Common myeloid progenitor, CD34-positive (primary cell): ENCODE measurements around the gene ZNF747.

ENCODE experiments used
- CTCF ChIA-PET: fragments of 350-600 bp; sonication (Branson Sonifier 250); formaldehyde crosslinking; loops from one replicate; lab custom pipeline; 2021; ENCODE audit warnings: antibody characterized with exemption; lab: Charles Lee
- POLR2A ChIA-PET: fragments of 350-600 bp; sonication (Branson Sonifier 250); formaldehyde crosslinking; loops from one replicate; lab custom pipeline; 2021; ENCODE audit warnings: antibody characterized with exemption; lab: Charles Lee
- DNase-seq, 3 donors: peaks; one replicate each; pipeline versions ENCODE4 v3.0.0 to v3.0.0-alpha.2; 2013
- H3K27ac ChIP-seq, 2 experiments: 1 replicate in 1 of 2; 2 replicates in 1 of 2; pipeline ENCODE4 v1.7.0; 2013; ENCODE audit warnings: inconsistent platforms in 2 of 2, low read length in 2 of 2, mild to moderate bottlenecking in 2 of 2, low read depth in 1 of 2, moderate library complexity in 1 of 2; ENCODE audit not compliant: severe bottlenecking in 2 of 2, insufficient read depth in 1 of 2, poor library complexity in 1 of 2
- H3K27me3 ChIP-seq, 5 experiments: replicated peaks in 2 of 5; 1 replicate in 3 of 5; 2 replicates in 2 of 5; pipeline versions ENCODE4 v1.6.1 to v1.7.0; 2013; ENCODE audit warnings: low read length in 4 of 5, mild to moderate bottlenecking in 2 of 5, moderate library complexity in 2 of 5, inconsistent platforms in 1 of 5; ENCODE audit not compliant: insufficient read depth in 5 of 5, control insufficient read depth in 4 of 5
- H3K36me3 ChIP-seq, 4 experiments: 1 replicate in 2 of 4; 2 replicates in 2 of 4; pipeline versions ENCODE4 v1.6.1 to v1.7.0; 2013; ENCODE audit warnings: low read length in 3 of 4, control low read depth in 1 of 4, mild to moderate bottlenecking in 1 of 4; ENCODE audit not compliant: control insufficient read depth in 4 of 4, insufficient read depth in 4 of 4
- H3K4me1 ChIP-seq, 4 experiments: 1 replicate in 3 of 4; 2 replicates in 1 of 4; pipeline versions ENCODE4 v1.6.1 to v1.7.1; 2013; ENCODE audit warnings: low read length in 3 of 4, mild to moderate bottlenecking in 3 of 4, control low read depth in 1 of 4, inconsistent platforms in 1 of 4, moderate library complexity in 1 of 4; ENCODE audit not compliant: control insufficient read depth in 4 of 4, insufficient read depth in 4 of 4; ENCODE audit errors: control extremely low read depth in 1 of 4
- H3K4me3 ChIP-seq, 7 experiments: 1 replicate in 4 of 7; 2 replicates in 3 of 7; pipeline versions ENCODE4 v1.5.1 to v1.7.0; 2013; ENCODE audit warnings: mild to moderate bottlenecking in 7 of 7, low read length in 6 of 7, moderate library complexity in 6 of 7, inconsistent platforms in 2 of 7, low read depth in 2 of 7, control low read depth in 1 of 7; ENCODE audit not compliant: insufficient read depth in 4 of 7, control insufficient read depth in 1 of 7; ENCODE audit errors: extremely low read depth in 1 of 7
- H3K9me3 ChIP-seq, 5 experiments: 1 replicate in 4 of 5; 2 replicates in 1 of 5; pipeline versions ENCODE4 v1.6.1 to v1.7.1; 2013; ENCODE audit warnings: low read length in 4 of 5, mild to moderate bottlenecking in 2 of 5, inconsistent platforms in 1 of 5, low read depth in 1 of 5, moderate library complexity in 1 of 5; ENCODE audit not compliant: control insufficient read depth in 4 of 5, insufficient read depth in 2 of 5; ENCODE audit errors: control extremely low read depth in 1 of 5
- WGBS: methylation state at CpG from one replicate; pipeline ENCODE4 v1.1.5; 2013; ENCODE audit not compliant: insufficient coverage; 5-methylcytosine and 5-hydroxymethylcytosine counted together

ZNF747 gene

DNA sequence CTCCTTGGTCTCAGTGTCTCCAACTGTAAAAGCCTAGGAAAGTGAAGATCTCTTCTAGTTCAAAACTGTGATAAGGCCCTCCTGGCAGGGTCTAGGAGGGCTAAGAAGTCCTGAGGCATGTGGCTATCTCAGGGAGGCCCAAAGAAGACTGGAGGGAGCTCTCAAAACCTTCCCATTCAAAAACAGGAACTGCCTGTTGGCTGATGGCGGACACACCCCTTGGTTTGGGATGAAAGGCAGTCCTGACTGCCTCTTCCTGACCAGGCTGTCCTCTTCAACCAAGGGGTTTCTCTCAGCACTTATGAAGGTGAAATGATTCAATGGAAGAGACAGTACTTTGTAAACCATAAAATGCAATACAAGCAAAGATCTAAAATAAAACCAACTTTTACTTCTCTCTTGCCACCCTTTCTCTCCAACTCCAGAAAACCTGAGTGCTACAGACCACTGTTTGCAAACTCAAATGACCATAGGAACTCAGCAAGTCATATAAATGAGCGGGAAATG, 18.8 kb upstream of the ZNF747 start:
- Histone ChIP-seq H3K27me3 (no peaks in the 10 kb centered on the region), H3K27ac (peak overlapping the region in 1 of 2 experiments; percentile 15), H3K4me1 (peaks cover 0 to 24% (median 20%) of the 10 kb centered on the region in 4 experiments), H3K36me3 (peaks cover 0 to 34% (median 19%) of the 10 kb centered on the region in 4 experiments), H3K4me3 (no peak overlapping the region), H3K9me3 (no peaks in the 10 kb centered on the region)
- WGBS = 53% methylated on average over 2 of the region's 2 CpGs
- CTCF ChIA-PET = interaction anchor here (0.9 to 1.4 kb wide), 5 partner anchors 16 to 79 kb away, joined by 3 to 4 read pairs (median 3); no protein-coding TSS in a partner anchor
- POLR2A ChIA-PET = interaction anchor here (0.8 kb wide), 1 partner anchor 18 kb away, joined by 3 read pairs; no protein-coding TSS in a partner anchor
- DNase-seq = no peak

DNA sequence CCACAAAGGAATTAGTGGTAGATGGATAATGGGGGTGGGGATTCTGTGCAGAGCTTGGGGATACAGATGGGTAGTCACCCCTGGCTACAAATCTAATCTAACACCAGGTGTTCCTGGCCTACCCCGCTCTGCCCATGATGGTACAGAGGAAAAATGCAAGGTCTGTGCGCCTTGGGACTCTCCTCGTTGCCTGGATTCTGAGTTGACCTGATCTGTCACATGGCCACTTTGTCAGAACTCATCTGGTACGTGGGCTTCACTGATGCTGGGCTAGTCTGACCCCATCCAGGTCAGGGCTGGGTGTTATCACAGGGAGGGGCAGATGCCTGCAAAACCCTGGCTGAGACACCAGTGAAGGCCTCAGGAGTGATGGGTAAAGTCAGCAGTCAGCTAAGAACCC, 18.3 kb upstream of the ZNF747 start:
- POLR2A ChIA-PET = interaction anchor here (0.8 kb wide), 1 partner anchor 17 kb away, joined by 3 read pairs; no protein-coding TSS in a partner anchor
- peaks cover 0 to 34% (median 20%) of the 10 kb centered on the region in 4 experiments for H3K36me3 ChIP-seq
- no peak for DNase-seq
- H3K27ac ChIP-seq = peak overlapping the region in 1 of 2 experiments; percentile 15
- CTCF ChIA-PET = interaction anchor here (0.9 to 1.2 kb wide), 2 partner anchors 15 to 79 kb away, joined by 3 to 4 read pairs; no protein-coding TSS in a partner anchor
- H3K4me3 ChIP-seq = no peak overlapping the region
- 85% methylated on average over 4 of the region's 4 CpGs for WGBS
- no peaks in the 10 kb centered on the region for H3K9me3 ChIP-seq
- H3K27me3 ChIP-seq = no peaks in the 10 kb centered on the region
- H3K4me1 ChIP-seq = peaks cover 0 to 22% (median 20%) of the 10 kb centered on the region in 4 experiments

GRCh38 chr16:30551781-30552180, 17.1 kb upstream of the ZNF747 start:
- no peak overlapping the region for H3K27ac ChIP-seq
- ChIA-PET POLR2A (interaction anchor here (0.7 kb wide), 1 partner anchor 17 kb away, joined by 3 read pairs; the partner anchor contains the start of gene ZNF747), CTCF (interaction anchor here (0.9 to 1.6 kb wide), 2 partner anchors 16 to 77 kb away, joined by 3 to 4 read pairs; no protein-coding TSS in a partner anchor)
- H3K36me3 ChIP-seq = peaks cover 0 to 34% (median 21%) of the 10 kb centered on the region in 4 experiments
- peaks cover 0 to 14% (median 11%) of the 10 kb centered on the region in 4 experiments for H3K4me1 ChIP-seq
- no peak for DNase-seq
- no peaks in the 10 kb centered on the region for H3K9me3 ChIP-seq
- WGBS = 100% methylated on average over 3 of the region's 3 CpGs
- no peaks in the 10 kb centered on the region for H3K27me3 ChIP-seq
- no peak overlapping the region for H3K4me3 ChIP-seq

GRCh38 chr16:30548416-30549253, 14.0 kb upstream of the ZNF747 start:
- WGBS = 94% methylated on average over 7 of the region's 8 CpGs
- no peaks in the 10 kb centered on the region for H3K9me3 ChIP-seq
- no peak overlapping the region for H3K27ac ChIP-seq
- ChIA-PET POLR2A (no interaction called here), CTCF (interaction anchor here (1.0 to 2.0 kb wide), 4 partner anchors 9 to 30 kb away, joined by 3 to 7 read pairs (median 4); no protein-coding TSS in a partner anchor)
- H3K36me3 ChIP-seq = peaks cover 0 to 10% (median 3%) of the 10 kb centered on the region in 4 experiments
- no peak overlapping the region for H3K4me3 ChIP-seq
- no peaks in the 10 kb centered on the region for H3K27me3 ChIP-seq
- peak in 2 of 3 donors; percentile 38 to 66 for DNase-seq
- H3K4me1 ChIP-seq = peaks cover 0 to 23% (median 15%) of the 10 kb centered on the region in 4 experiments

DNA sequence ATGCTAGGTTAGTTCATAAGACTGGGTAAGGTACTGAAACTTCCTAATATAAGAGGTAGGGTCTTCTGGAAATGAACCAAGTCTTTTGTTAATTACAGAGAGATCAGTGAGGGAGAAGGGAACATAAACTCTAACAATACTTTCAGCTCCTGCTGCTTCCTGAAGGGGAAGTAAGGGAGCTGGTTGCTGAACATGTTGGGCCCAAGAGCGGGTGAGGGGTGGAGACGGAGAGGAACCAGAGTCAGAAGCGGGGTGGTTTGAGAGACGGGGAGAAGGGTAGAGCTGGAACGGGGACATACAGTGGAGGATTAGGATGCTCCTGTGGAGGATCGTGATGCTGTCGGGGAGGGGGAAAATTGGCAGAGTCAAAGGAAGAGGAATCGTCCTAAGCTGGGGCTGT, 11.5 kb upstream of the ZNF747 start:
- WGBS = 45% methylated on average over 8 of the region's 8 CpGs
- no peaks in the 10 kb centered on the region for H3K9me3 ChIP-seq
- peaks cover 0 to 15% (median 6%) of the 10 kb centered on the region in 4 experiments for H3K4me1 ChIP-seq
- no peak overlapping the region for H3K27ac ChIP-seq
- no peaks in the 10 kb centered on the region for H3K27me3 ChIP-seq
- H3K4me3 ChIP-seq = peak overlapping the region in 2 of 7 experiments; percentile 11 to 23
- ChIA-PET CTCF (interaction anchor here (0.7 to 1.9 kb wide), 7 partner anchors 9 to 88 kb away, joined by 3 to 17 read pairs (median 4); partner anchors contain the start of genes ZNF747 and ZNF764), POLR2A (no interaction called here)
- peak in 2 of 3 donors; percentile 28 to 40 for DNase-seq
- H3K36me3 ChIP-seq = peaks cover 0 to 4% (median 0%) of the 10 kb centered on the region in 4 experiments

GRCh38 chr16:30543067-30543466, 8.4 kb upstream of the ZNF747 start:
- no peak overlapping the region for H3K4me3 ChIP-seq
- POLR2A ChIA-PET = no interaction called here
- peaks cover 0 to 4% (median 2%) of the 10 kb centered on the region in 4 experiments for H3K36me3 ChIP-seq
- WGBS = 98% methylated on average over 4 of the region's 5 CpGs
- H3K27me3 ChIP-seq = no peaks in the 10 kb centered on the region
- no peak overlapping the region for H3K27ac ChIP-seq
- no peaks in the 10 kb centered on the region for H3K9me3 ChIP-seq
- peaks cover 0 to 15% (median 6%) of the 10 kb centered on the region in 4 experiments for H3K4me1 ChIP-seq
- CTCF ChIA-PET = interaction anchor here (1.4 kb wide), 1 partner anchor 17 kb away, joined by 3 read pairs; no protein-coding TSS in a partner anchor
- DNase-seq = no peak
